Activated CD8-positive, alpha-beta memory T cell treated with anti-CD3 and anti-CD28 coated beads for 4 hours (primary cell): ENCODE data around the gene GPHN.

Source experiments
- DNase-seq, 2 donors: peaks; one replicate each; pipeline ENCODE4 v3.0.0-alpha.2; 2020; ENCODE audit warnings: low read depth in 2 of 2

The GPHN gene

DNA sequence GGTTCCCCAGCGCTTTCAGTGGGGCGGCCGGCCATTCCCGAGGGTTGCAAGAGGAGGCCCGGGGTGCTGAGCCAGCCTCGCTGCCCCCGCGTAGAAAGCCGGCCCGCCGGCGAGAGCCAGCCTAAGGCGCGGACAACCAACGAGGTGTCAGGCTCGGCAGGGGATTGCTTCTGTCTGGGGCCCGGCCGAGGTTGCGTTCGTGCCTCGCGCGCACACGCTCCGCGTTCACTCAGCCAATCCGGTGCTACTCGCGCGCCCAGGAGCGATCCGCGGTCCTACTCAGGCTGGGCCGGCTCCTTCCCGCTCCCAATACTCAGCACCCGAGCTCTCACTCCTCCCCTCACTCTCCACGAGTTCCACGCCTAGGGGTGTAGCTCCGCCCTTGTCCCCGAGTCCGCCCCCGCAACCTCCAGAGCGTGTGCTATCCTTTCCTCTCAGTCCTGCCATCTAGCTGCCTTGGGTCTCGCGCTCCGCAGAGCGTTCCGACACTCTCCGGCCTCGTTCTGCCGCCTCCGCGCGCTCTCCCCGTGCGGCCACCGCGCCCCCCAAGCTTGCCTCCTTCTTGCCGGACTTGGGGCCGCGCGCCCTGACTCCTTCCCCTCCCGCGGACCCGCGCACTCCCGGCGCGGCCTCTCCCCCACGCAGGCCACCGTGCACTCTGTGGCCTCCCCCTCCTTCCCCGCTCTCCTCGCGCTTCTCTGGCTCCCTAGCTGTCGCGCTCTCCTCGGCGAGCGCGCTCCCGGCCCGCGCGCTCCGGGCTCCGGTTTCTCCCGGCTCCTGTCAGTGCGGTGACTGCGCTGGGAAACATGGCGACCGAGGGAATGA, at the start of gene GPHN:
GPHN (plus strand) TSS at position 426 of the 825 bp plus-strand sequence.
- peak; percentile 63 to 74 for DNase-seq

DNA sequence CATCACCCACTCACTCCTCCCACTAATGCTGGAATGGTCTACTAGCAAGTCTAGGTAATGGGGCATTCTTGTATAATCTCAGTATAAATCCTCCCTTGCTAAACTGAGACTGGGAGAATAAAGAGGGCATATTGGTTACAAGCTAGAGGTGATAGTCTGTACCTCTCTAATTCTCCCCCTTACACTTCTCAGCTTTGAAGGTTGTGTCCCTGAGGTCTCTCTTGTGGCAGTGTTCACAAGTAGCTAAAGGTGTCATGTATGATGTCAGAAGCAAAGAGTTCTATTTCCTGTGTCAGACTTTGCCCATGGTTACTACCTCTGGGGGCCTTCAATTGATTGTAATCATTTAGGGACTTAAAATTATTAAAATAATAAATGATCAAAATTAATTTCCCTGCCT, 48.3 kb upstream of the GPHN start:
- no peak for DNase-seq

DNA sequence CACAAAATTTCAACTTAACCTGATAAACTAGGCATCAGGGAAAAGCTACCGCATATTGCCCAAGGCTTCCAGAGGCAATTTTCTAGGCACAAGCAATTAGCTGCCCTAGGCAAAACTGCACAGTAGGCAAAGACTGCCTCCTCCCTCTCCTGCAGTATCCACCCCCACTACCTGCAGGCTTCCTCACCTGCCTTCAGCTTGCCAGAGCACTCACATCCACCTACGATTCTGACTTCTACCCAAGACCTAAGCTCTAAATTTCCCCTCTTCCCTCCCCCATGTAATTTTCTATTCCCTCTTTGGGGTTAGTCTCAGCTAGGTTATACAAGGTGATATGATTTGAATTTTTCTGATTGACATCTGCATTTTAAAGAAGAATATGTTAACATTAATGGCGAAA, 43.7 kb upstream of the GPHN start:
- DNase-seq: no peak

DNA sequence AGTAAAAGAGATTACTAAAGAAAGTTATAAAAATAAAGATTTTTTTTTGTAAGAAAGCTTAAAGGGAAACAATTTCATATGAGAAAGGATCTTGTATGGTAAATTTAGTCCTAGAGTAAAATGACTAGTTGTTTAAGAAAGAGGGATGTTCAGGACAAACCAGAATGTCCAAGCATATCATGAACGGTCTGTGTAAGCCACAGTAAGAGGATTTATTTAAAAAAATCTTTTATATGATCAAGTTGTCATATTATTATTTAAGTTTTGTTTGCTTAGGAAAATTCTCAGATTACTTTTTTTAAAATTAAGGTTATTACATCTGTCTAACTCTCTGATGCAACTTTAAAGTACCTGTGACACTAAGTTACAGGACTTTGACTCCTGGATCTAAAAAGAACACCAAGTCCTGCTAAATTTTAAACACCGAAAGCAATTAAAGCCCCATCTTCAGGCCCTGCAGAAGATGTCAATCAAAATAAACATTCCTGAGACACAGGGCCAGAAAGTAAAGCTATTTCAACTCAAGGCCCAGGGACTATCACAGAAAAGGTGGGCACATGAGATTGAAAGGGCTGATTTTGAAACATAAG, 39.1 kb upstream of the GPHN start:
- no peak for DNase-seq

DNA sequence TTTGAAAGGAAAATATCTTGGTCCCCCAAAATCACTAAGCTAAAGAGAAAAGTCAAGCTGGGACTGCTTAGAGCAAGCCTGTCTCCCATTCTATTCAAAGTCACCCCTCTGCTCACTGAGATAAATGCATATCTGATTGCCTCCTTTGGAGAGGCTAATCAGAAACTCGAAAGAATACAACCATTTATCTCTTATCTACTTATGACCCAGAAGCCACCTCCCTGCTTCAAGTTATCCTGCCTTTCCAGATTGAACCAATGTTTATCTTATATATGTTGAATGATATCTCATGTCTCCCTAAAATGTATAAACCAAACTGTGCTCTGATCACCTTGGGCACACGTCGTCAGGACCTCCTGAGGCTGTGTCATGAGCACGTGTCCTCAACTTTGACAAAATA, 36.4 kb upstream of the GPHN start:
- DNase-seq: no peak

DNA sequence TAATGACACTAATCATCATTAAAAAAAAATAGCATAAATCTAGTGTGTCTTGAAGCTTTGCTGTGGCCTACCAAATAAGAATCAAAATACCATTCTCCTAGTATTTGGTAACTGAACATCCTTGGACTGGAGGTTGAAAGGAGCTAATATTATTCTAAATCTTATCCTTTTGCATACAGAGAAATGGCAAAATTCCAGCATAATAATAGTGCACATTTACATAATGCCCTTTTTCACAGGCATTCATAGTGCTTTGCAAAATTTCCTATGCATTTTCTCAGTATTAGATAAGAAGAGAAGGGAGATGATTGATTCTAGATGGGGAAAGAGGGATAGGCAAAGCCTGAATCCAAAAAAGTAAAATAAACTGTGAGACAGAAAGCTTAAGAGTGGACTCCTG, 35.7 kb upstream of the GPHN start:
- no peak for DNase-seq

DNA sequence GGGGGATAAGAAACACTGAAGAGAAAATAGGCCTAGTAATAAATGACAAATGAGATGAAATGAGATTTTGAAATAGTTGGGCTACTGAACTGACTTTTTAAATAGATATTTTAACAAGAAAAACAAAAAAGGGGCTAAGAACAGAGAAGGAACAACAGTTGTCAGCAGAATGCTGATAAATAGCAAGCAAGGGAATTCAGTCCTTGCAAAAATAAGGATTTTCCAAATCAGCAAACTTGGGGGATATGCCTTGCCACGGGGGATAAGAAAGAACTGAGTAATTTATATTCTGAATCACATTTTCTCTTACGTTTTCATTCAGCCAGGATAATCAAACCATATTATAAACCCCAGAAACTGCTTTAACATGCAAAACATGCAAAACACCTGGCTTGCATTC, 34.7 kb upstream of the GPHN start:
- no peak for DNase-seq

DNA sequence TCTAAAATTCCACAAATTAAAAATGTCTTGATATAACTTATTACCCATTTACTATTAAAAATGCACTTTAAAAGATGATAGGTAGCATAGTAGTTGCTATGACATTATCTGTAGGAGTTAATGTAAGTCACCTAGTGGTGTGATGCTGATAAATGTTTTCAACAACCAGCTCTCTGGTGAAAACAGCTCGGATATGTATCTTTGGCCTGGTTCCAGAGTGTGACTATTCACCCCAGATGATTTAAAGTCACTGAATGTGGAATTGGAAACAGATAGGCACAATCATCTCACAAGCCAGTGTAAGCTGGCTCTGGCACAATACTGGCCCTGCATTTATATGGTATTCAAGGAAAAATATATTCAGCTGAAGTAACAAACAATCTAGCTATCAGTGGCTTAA, 31.0 kb upstream of the GPHN start:
- no peak for DNase-seq

DNA sequence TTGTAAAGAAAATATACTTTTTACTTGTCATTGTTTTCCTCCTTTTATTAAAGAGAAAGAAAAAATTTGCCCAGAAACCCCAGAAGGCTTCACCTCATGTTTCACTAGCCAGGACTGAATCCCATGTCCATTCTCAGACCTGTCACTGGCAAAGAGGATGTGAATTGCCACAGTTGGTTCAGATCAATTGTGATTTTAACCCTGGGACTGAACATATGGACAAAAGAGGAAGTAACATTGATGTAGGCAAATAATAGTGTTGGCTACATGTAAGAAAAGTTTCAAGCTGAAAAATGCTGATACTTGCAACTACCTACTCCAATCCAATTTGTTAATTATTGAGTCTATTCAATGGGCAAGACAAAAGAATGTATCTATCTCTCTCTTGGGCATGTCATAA, 30.4 kb upstream of the GPHN start:
- DNase-seq: no peak

DNA sequence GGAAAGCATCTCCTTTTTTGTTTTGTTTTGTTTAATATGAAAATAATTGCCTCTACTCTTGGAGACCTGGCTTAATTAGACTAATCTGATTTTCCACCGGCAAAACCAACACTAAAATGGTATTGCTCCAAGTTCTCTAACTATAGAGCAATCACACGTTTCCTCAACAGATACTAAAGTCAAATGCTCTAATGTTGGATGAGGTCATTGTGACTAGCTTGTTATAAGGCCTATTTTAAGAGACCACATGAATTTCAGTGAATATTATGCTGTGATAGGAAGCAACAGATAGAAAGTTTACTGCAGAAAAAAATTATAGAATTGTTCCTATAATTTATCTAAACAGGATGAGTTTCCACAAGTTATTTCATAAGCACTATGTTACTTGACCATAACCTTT, 25.1 kb upstream of the GPHN start:
- DNase-seq: no peak

DNA sequence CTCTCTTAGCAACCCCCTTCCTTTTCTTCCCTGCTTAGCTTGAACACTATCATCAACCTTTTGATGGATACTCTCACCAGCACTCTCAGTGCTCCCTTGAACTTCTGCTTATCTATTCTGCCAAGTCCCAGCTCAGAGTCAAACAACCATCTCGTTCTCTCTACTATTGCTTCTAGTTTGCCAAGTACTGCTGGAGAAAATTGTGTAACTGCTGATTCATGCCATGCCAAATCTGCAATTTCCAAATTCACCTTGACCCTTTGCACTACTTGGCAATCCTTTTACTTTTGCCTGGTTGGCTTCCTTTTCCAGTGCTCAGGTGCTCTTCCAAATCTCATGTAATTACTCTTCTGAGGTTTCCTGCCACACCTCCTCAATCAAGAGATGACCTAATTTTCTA, 24.6 kb upstream of the GPHN start:
- no peak for DNase-seq

DNA sequence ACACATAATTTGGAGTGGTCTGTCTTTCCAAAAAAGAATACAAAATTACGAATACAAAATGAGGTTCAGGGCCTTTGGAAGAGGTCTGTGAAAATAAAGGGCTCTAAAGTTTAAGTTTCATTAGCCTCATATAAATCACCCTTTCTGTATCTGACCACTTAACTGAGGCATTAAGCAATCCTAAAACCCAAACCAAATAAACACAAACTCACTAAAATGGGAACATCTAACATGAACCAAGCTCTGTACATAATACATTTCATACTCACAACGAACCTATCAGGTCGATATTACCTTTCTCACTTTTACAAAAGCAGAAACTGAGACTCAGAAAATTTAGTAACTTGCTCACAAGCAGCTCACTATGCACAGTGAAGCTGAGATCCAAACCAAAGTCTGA, 22.9 kb upstream of the GPHN start:
- no peak for DNase-seq

DNA sequence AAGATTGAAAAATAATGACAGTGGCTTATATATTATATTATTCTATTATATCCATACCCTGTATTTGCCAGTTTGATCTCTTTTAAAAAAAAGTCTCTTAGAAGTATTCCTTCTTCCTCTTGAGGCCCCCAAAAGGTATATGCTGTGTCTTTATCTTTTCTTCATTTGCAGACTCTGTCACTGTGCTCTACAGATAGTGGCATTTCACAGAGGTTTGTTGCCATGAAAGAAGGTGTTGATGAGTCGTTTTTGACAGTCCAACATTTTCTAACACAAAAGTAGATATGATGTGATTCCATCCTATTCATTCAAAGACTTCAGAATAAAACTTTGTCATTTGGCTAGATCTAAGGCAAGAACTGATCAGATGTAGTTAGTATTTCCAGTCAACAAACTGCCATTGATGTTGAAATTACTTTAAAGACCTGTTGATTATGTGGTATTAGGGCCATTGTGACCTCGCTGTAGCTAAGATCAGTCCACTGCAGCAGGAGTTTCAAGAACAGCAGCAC, 22.0 kb upstream of the GPHN start, which contains the start of gene CCDC196:
CCDC196 (plus strand) TSS at position 462 of the 512 bp plus-strand sequence. CDS start 132 bp downstream, outside the sequence.
- no peak for DNase-seq

DNA sequence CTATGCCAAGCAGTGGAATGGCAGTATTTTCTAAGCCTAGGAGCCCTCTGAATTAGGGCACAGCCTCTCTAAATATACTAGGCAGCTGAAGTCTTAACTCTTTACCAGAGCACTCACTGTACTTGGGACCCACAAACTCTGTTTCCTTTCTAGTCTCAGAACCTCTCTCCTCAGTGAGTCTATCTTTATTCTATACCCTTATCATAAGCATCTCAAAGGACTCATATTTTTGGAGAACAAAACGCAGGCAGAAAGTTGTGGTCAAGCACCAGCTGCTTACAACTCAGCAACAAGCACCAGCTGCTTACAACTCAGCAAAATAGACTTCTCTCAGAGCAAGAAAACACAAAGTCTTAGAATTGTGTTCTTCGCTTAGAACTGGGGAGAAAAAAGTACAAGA, 20.8 kb upstream of the GPHN start:
- DNase-seq: no peak

DNA sequence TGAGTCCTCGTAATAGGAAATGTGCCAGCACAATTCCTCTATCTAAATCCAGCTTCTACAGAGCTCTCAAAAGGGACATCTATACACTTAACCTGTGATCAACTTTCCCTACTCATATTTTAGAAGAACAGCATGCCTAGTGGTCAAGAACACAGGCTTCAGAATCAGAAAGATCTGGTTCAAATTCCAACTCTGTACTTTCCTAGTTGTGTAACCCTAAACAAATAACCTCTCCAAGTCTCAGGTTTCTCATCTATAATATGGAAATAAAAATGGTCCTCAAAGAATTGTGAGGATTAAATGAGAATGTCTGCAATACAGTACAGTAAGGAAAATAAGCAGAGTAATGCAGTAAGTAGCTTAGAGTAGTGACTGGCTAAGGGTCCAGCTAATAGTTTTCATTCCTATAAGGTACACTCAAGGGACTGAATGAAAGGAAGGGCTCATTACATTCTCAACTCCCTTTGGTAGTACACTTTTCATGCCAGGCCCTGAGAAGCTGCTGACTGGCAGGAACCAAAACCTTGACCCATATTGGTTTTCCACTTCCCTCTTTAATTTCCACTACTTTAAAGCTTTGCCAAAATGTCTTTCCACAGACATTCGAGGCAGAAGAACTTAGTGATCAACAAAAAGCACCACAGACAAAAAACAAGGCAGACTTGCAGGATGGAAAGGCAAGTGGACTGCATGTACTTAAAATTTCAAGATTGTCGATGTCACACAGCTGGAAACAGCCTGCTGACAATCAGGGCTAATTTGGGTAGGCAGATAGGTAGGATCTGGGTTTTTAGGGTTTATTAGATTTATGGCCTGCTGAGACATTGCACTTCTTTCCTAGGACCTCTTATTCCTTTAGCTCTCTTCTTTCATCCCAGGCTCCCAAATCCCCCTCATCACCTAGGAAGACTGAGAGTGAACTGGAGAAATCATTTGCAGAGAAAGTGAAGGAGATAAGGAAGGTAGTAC, 17.5 kb upstream of the GPHN start:
- no peak for DNase-seq

DNA sequence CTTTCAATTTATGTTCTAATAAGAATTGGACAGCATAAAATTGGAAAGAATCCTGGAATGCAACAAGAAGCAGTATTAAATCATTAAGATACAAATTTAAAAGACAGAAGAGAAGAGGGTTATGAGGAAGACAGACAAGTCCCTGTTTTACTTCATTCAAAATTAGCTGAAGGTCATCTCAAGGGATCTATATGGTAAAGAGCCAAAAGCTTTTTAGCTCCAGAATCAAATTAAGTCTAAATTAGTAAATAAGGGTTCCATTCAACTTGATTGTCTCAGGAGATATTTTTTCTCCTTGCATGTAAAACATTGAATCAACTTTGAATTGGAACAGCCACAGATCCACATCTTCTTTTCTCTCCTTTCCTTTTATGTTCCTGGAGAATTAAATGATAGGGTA, 14.2 kb upstream of the GPHN start:
- no peak for DNase-seq

DNA sequence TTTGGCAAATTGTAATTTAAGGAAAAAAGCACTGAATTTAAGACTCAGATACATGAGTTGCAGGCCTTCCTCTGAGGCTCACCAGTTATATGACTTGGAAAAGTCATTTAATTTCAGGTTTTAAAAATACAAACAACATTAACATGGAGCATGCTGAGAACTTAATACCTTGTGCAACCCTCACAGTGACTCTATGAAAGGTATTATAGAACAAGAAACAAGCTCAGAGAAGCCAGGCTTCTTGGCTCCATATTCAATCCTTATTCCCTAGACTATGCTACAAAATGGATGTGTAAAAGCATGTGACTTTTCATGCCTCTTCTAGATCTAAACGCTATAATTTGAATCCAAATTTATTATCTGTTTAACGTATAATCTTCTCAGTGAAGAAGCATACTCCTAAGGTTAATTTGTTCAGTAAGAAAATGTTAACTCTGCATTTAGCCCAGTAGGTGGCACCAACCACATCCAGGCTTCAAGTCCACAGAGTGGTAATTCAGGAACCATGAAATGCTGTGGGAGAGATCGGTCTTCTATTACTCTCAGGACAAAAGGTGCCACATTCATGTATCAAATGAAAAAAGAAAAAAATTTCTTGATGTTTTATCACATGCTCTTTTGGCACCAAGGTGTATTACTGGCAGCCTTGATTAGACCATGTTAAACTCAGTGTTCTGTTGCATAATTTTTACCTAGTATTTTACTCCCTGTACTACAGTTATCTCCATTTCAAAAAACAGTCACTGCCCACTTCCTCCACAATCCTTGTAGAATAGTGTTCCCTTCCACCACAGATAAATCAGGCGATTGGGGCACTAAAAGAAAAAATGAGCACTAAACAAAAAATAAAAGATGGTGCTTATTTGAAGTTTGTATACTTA, 12.5 kb upstream of the GPHN start:
- no peak for DNase-seq

DNA sequence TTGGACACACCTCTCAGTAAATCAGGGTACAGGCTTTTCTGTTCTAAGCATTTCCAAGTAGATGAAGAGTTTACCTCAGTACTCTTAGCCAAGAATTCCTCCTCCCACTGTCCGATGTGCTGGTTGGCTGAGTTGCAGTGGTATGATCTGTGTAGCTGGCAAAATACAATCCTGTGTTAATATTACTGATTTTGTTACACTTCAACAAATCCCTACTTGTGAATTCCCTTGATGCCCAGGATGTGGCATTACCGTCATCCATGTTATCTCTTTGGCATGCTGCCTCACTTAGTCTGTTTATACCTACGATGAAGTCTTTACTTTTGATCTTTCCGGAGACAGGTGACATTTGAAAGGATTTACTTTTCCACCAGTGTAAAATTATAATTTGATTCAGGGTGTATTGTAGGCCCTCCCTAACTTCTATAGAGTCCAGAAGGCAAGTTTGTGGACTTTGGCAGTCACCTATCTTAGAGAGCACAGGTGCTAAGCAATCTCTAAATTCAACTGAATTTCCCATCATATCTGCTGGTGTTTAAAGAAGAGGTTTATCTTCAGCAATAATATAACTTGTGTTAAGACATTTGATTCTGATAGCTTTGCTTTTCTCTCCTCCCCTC, 11.6 kb upstream of the GPHN start:
- DNase-seq: no peak

DNA sequence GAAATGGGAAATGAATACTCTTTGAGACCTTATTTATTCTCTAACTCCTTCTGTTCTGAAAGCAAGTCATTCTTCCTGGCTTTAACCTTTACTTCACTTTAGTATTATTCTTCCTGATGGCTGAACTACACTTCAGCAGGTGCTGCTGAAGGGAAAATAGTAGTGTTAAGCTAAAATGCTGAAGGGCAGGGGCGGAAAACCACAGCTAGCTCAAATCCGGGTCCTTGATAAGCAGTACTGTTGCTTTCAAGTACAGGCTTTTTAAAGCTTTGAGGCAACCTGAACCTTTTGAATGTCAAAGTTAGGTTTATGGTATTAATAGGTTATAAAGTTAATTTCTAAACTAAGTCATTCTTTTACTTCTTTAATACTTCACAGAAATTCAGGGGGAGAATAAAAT, 11.0 kb upstream of the GPHN start:
- DNase-seq: no peak

DNA sequence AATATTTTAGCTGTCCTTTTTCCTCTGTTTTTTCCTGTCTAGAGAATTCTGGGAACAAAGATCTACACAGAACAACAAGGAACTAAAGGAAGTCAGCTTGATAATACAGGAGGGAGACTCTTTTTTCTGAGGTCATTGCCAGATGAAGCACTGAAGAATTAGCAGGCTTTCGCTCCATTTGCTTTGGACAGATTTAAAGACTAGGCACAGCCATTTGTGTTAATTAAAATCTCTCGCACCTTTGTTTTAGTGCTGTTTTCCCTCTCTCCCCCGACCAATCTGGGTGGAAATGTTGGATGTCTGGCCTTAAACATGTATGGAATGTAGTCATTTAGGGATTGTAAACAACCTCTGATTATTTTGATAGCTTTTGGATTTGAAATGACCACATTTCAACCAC, 9.6 kb upstream of the GPHN start:
- no peak for DNase-seq

DNA sequence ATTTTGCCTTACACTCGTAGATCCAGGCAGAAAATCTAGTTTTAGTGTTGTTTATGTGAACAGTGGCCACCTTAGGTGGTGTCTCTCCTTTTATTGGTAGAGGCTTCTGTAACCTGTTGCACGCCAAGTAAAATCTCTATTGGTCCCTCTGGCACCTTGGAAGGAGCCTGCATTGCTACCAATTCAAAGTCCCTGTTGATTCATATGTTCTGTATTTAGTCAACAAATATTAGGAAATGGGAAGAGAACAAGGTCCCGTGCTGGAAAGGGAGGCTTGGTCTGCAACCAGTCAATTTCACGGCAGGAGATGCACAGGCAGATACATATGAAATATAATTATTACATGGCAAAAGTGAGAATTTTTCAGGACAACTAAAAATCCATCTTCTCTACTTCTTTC, 6.4 kb upstream of the GPHN start:
- no peak for DNase-seq
